NCI-H2227 (cell line): ENCODE results near the gene TXNRD2.
"Not testable (repeated sequence)": the region's sequence is repeated elsewhere in the genome, so short reads cannot be mapped to it uniquely, and the experiment has no call there.

Experiments used
- DNase-seq: peaks from one replicate; lab custom pipeline; 2025; ENCODE audit not compliant: unreplicated experiment; lab: John Stamatoyannopoulos, UW

TXNRD2 gene

DNA sequence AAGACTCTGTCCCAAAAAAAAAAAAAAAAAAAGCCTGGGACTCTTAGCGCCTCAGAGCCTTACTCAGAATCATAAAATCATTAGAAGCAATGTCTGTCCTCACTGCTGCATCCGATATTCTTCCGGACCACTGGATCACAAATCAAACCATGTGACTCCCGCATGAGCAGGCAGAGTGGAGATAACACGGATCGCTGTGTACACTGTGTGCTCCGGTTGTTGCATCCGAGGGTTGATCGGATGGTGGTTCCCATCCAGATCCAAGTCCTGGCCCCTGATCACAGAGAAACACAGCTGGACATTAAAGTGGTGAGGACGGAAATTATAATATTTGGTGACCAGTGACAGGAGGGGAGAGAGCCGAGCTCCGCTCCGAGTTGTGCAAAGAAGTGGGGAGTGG lies 9.7 kb upstream of the TXNRD2 start:
- DNase-seq = no peak

DNA sequence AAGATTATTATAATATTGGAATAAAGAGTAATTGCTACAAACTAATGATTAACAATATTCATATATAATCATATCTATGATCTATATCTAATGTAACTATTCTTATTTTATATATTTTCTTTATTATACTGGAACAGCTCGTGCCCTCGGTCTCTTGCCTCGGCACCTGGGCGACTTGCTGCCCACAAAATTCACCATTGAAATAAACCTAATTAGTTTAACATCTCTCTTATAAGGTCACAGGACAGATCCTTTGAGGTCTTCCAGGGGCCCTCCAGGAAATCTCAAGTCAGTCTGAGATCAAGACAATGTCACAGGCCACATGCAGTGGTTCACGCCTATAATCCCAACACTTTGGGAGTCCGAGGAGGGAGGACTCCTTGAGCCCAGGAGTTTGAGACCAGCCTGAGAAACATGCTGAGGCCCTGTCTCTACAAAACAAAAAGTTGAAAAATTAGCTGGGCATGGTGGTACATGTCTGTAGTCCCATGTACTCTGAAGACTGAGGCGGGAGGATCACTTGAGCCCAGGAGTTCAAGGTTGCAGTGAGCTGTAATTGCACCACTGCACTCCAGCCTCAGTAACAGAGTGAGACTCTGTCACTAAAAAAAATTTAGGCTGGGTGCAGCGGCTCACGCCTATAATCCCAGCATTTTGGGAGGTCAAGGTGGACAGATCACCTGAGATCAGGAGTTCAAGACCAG lies 6.6 kb upstream of the TXNRD2 start:
- no peak for DNase-seq

DNA sequence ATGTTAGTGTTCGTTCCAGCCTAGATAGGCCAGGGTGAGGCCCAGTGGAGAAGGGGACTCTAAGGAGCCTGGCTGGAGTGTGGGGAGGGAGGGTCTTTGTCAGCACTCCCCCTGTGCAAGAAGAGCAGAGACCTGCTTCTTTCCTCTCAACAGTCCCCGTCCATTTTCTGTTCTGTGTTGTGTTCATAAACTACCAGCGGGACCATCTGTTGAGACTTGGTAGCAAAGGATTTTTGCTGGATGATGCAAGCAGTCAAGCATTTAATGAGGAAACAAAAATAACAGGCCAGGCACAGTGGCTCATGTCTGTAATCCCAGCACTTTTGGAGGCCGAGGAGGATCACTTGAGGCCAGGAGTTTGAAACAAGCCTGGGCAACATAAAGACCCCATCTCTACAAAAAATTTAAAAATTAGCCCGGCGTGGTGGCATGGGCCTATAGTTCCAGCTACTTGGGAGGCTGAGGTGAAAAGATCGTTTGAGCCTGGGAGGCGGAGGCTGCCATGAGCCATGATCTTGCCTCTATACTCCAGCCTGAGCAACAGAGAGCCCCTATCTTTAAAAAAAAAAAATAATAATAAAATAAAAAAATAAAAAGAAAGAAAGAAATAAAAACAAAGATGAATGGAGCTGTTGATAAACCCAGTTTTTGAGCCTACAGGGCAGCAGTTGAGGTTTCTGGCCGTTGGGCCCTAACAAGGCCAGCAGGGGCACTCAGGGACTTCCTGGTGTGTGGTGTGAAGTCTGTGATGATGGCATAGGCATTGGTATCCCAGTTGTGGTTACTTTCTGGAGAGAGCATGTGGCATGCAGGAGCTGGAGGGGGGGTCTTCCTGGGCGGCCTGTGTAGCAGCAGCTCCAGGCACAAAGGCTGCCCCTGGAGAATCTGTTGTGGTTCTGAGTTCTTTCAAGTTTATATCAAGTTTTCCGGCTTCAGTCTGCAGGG lies 1.7 kb upstream of the TXNRD2 start:
- DNase-seq = no peak

DNA sequence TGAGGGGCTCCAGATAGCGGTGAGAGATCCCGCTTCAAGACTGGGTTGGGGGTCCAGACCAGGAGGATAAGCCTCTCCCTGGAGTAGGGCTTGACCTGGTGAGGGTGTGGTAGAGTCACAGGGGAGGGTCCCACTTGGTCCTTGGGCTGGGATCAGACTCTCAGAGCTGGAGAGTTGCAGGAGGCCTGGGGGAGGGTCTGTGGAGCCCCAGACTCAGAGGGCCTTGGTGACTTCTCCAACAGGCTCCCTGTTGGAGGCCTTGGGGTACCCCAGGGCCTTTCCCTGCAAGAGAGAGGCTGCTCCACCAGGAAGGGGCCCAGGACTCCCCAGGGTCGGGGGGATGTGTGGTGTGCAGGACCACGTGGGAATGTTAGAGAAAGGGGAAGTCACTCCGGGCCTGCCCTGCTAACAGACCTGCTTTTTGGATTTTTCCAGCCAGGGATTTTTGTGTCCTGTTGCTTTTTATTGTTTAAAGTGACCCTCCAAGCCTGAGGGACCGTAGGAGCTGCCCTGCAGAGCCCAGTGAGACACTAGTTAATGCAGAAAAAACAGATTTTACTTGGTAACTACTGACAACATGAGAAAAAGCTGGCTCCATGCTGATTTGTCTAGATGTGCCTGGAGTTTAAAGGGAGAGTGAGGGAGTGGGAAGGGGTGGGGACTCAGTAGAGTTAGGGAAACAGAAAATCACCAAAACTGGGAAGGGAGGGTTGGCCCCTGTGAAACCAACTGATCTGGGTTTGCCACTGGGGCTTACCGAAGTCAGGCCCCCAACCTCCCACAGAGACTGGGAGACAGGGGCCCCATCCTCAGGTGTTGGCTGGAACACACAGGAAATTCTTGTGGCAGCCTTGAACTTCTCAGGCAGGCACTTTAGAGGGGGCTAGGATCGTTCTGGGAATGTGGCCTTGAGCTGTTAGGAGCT lies 801 bp upstream of the TXNRD2 start:
- DNase-seq = peak; percentile 48

DNA sequence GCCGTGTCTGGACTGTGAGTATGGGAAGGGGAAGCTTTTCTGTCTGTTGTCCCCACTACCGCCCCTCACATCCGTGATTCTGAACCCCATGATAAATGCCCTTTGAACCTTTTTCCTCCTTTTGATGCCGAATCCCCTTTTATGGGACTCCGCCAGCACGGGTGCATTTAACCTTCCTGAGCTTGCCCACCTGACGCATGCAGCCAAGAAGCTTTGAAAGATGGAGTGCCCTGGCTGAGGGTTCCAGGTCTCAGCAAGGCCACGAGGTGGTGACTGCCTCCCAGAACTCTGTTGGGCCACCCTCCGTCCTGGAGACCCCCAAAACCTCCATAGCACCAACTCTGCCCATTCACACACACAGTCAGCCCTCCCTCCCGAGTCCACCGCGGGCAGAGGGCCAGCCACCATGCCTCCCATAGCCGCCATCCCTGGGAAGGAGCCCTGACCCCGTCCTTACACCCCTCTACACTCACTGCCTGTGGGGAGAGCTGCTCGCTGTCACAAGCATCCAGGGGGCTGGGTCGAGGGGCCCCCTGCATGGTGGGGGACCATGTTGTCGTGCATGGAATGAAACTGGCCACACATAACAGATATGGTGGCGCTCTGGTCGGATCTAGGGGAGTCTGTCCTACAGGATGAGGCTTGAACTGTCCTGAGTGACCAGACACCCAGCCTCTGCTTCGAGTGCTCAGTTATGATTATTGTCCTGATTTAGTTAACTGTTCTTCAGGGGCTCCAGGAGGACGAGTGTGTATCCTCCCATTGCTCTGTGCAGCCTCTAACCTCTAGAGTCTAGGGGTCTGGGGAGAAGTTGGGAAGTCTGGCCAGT lies 868 bp downstream of the TXNRD2 start:
- DNase-seq = no peak

DNA sequence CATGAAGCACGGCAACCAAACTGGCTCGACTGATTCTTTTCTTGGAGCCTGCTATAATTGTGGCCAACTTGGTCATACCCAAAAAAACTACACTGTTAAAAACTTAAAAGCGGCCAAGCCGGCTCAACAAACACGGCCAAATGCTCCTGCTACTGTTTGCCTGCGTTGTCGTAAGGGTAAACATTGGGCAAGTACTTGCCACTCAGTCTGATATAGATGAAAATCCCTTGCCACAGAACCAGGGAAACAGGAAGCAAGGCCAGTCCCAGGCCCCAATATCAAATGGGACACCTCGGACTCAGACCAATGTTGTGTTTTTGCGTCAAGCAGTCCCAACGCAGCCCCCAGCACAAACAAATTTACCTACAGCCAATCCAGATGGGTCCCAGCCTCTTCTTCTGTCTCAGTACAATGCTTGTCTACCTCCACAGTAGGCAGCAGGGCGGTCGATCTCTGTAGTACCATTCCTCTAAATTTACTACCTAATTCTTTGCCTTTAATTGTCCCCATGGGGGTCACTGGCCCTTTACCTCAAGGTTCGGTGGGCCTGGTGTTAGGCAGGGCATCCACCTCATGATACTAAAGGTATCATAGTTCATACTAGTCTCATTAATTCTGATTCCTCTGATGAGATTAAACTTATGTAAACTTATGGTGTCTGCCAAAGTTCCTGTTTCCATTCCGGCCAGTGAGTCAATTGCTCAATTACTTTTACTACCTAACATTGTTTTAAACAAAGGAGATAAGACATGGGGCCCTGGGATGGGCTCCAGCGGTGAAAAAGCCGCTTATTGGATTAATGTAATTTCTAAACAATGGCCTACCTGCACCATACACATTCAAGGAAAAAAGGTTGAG lies 3.8 kb downstream of the TXNRD2 start:
- DNase-seq = no peak

DNA sequence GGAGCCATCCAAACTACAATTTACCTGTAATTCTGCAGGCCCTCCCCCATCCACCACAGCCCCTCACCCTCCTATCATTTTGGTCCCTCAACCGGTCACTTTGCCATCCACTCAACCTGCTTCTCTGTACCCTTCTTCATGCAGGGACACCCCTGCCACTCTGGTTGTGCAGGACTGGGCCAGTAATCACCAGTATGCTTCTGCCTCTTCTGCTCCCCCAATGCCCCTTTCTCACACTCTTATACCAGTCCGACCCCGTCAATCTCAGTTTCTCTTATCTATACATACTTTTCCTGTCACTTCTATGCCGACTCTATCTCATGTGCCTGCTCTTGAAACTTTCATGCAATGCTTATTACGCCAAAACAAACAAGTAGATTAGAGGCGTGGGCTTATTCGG lies 5.1 kb downstream of the TXNRD2 start:
- DNase-seq = no peak

DNA sequence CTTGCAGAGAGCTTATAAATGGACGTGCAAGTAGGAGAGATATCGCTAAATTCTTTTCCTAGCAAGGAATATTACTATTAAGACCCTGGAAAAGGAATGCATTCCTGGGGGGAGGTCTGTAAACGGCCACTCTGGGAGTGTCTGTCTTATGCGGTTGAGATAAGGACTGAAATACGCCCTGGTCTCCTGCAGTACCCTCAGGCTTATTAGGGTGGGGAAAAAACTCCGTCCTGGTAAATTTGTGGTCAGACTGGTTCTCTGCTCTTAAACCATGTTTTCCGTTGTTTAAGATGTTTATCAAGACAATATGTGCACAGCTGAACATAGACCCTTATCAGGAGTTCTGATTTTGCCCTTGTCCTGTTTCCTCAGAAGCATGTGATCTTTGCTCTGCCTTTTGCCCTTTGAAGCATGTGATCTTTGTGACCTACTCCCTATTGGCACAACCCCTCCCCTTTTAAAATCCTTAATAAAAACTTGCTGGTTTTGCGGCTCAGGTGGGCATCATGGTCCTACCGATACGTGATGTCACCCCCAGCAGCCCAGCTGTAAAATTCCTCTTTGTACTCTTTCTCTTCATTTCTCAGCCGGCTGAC lies 6.4 kb downstream of the TXNRD2 start:
- DNase-seq = not testable (repeated sequence)

DNA sequence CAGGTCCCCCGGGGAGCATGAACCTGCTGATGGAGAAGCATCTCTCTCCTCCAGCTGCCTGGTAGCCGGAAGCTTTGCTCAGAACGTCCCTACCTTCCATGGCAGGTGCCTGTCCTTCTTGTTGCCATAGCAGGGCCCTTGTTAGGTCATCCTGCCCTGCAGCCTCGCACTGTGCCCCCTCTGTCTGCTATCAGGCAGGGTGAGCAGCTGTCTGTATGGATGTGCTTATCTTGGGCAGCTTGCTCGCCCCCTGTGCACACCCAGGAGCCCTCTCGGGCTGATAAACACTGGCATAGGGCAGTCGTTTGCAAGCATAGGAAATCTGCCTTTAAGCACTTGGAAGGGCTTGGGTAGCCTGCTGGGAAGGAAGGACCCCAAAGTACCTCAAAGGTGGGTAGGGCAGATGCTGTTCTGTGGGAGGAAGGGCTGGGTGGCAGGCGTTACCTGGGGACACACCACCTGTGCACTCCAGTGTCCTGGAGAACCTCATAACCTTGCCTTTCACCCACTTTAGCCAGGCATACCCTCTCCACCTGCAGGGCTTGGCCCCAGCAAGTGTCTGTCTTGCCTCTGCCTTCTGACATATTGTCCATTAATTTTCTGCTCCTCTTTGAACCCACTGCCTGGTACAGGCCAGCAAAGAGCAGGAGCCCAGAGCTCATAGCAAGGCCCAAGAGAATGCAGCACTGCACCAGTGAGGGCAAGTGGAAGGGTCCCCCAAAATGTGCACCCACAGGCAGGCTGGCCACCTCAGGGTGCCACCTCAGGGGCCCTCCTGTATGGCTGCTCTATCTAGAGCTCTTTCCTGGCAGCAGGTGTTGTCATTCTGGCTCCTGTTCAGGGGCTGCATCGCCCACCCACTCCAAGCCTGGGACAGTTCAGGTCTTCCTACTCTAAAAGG lies 8.0 kb downstream of the TXNRD2 start:
- DNase-seq = no peak

DNA sequence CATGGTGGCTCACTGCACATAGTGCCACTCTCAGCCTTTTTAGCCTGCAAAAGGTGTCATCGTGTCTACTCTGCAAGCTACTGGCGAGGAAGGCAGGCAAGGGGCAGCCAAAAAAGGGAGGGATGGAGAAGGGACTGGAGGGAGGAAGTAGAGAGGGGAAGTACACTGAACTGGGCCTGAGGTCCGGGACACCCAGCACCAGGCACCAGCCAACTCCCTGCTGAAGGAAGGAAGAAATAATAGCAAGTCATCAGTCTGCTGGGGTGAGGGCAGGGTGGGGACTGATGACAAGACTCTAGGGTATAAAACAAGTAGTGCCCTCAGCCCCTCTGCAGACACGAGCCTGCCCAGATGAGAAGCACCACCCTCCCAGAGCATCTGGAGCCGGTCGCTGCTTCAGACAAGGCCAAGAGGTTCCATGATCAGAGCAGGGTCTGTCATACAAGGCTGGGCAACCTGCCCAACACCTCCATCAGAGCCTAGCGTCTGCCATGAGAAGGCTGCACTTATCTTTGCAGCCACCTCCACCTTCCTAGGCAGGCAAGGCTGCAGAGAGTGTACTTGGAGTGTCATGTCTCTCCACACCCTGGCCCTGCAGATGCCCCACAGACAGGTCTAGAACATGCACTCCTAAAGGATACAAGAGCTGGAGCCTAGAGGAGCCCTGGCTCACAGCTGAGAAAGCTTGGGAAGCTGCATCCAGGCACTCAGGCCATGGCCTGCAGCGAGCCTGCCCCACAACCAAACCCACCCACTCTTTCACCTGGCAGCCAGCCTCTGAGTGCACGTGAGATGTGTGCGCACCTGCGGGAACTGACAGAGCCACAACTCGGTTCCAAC lies 9.0 kb downstream of the TXNRD2 start:
- no peak for DNase-seq

DNA sequence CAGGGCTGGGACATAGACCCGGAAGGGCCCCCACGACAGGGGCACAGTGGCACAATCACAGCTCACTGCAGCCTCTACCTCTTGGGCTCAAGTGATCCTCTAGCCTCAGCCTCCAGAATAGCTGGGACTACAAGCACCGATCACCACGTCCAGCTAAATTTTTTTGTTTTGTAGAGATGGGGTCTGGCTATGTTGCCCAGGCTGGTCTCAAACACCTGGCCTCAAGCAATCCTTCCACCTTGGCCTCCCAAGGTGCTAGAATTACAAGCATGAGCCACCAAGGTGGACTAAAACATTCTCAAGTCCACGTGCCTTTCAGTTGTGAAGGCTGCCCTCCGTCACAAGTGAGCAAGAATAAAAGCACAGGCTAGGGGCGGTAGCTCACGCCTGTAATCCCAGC lies 10.1 kb downstream of the TXNRD2 start:
- no peak for DNase-seq

DNA sequence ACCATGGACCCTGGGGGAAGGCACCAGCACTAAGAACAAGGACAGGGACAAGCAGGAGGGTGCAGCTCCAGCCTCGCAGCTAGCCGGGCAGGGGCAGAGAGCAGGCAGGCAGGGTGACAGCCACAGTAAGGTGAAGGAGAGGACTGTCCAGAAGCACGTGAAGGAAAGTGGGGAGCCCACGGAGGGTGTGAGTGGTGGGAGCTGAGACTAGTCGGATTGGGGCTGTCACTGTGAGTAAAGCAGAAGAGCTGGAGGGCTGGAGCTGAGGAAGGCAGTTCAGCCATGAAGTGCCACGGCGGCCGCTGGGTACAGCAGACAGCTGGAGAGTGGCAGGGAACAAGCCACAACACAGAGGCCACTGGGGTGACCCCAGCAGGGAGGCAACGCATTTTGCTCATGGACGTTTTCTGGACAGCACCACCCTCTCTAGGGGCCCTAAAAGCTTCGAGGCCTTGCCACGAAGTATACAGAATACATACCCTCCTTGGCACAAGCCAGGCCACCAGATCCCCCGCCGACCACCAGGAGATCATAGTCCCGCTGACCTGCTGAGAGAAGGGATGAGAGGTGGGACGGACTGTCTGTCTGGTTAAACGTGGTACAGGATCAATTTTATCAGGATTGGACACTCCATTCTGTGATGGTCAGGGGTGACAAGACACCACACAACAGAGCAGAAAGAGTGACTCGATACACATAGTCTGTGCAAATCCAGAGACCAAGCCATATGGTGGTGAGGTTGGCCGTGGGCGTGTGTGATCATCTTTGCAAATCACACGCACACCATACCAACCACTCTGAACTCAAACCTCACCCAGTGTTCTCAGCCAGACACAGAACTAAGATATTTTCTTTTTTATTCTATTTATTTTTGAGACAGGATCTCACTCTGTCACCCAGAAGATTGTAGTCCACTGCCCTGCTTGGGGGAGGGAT lies 10.8 kb downstream of the TXNRD2 start:
- no peak for DNase-seq

DNA sequence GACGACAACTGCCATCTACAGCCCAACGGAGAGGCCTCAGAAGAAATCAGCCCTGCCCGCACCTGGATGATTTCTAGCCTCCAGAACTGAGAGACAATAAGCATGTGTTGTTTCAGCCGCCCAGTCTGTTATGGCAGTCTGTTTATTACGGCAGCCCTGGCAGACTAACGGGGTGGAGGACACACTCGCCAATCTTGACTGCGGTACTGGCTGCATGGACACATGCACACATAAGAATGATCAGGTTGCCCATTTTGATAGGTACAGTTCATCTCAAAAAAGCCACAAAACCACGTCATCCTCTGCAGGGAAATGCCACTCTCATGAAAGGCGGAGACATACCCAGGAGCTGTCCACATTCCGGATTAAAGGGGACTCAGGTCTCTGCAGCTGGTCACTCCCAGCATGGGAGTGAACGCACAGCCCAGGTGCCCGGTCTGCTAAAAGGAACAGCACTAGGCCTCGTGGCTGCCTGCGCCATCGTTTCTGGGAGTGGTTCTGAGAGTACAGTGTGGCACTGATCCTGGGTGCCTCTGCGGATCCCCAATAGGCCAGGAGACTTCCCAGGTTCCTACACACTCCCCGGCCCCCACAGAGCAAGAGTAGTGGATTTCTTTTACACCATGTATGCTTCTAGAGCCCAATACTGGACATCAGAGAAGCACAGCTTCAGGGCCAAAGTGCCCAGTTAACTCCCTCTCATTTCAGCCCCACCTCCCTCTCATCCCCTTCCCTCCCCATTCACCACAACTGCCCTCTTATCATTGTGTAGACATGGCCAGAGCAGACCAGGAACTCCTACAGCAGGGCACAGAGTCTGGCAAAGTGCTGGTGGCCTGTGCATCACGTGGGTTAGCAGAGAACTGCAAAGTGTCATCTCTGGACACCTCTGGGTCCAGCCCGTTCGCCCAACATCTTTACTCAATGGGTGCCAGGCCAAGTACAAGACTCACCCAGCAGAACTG lies 11.8 kb downstream of the TXNRD2 start:
- DNase-seq = no peak

DNA sequence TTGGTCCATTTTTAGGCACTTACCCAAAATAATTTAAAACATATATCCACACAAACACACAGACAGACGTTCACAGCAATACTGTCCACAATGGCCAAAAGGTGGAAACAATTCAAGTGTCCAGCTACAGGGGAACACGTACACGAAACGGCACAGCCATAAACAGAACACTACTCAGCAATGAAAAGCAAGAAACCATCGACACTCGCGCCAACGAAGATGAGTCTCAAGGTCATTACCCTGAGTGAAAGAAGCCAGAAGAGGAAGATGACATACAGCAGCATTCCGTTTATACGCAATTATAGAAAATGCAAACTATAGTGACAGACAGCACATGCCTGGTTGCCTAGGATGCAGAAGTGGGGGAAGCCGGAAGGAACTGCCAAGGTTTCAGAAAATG lies 13.4 kb downstream of the TXNRD2 start:
- DNase-seq = no peak

DNA sequence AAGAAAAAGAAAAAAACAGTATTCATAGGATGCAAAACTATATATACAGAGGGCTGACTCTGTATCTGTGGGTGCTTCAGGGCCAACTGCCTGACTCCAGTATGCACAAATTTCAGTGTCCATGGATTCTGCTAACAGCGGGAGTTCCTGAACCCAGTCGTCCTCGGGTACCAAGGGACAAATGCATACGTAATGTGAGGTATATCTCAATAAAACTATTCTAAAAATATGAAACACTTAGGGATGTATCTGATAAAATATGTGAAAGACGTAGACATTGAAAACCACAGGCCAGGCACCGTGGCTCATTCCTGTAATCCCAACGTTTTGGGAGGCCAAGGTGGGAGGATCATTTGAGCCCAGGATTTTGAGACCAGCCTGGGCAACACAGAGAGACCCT lies 13.9 kb downstream of the TXNRD2 start:
- DNase-seq = no peak
